Thyroid gland (tissue), 4 donors: ENCODE results near the gene ADSS1. TPM values are rescaled to one million over a fixed set of nuclear protein-coding genes. Genes with fewer than 3 reads are reported as not detected.

Experiments used
- DNase-seq, 2 donors: peaks; one replicate each; pipeline ENCODE4 v3.0.0-alpha.2; 2019
- H3K27ac ChIP-seq, 3 donors: fragments of 200-600 bp; sonication (generic); 1 replicate in 2 of 3; 2 replicates in 1 of 3; pipeline ENCODE4 v1.5.1; 2016 to 2019; ENCODE audit warnings: mild to moderate bottlenecking in 1 of 3, moderate library complexity in 1 of 3
- H3K27me3 ChIP-seq: fragments of 200-600 bp; sonication (generic); one replicate; pipeline ENCODE4 v1.5.1; 2019
- H3K36me3 ChIP-seq, 2 donors: fragments of 200-600 bp; sonication (generic); one replicate each; pipeline ENCODE4 v1.5.1; 2016 to 2019
- H3K4me1 ChIP-seq, 2 donors: fragments of 200-600 bp; sonication (generic); one replicate each; pipeline ENCODE4 v1.5.1; 2017 to 2019
- H3K4me3 ChIP-seq, 3 donors: fragments of 200-600 bp; sonication (generic); replicated peaks in 1 of 3; 1 replicate in 2 of 3; 2 replicates in 1 of 3; pipeline ENCODE4 v1.5.1; 2016; ENCODE audit warnings: mild to moderate bottlenecking in 1 of 3
- H3K9me3 ChIP-seq: fragments of 200-600 bp; sonication (generic); one replicate; pipeline ENCODE4 v1.5.1; 2017
- CTCF ChIP-seq, 6 experiments: fragments of 200-600 bp in 3 of 6; fragments of 450-650 bp in 3 of 6; sonication (generic) in 3 of 6; IDR thresholded peaks; one replicate each; pipeline ENCODE4 v1.5.1; 2016 to 2019; ENCODE audit warnings: antibody characterized with exemption in 6 of 6, mild to moderate bottlenecking in 2 of 6, inconsistent platforms in 1 of 6, moderate library complexity in 1 of 6
- POLR2A ChIP-seq, 2 donors: fragments of 450-650 bp; IDR thresholded peaks; one replicate each; pipeline ENCODE4 v1.6.1; 2017; ENCODE audit warnings: antibody characterized with exemption in 2 of 2, mild to moderate bottlenecking in 2 of 2, moderate library complexity in 1 of 2
- WGBS, 2 donors: methylation state at CpG; one replicate each; pipeline ENCODE4 v1.1.5; 2017; 5-methylcytosine and 5-hydroxymethylcytosine counted together
- intact Hi-C: fragments of 100-400 bp; cut with DNase I; formaldehyde crosslinking; loops from one replicate; pipeline ENCODE4 v1.15.1; 2023
- total RNA-seq, 4 donors: library from RNA; depleted of rRNA; stranded (reverse); fragments of >200 nt; gene quantifications; one replicate each; pipeline ENCODE4 v1.2.3, GENCODE V29; 2016

The ADSS1 gene
- total RNA-seq, 4 donors from 2014 or later = 13.6 to 26.2 (median 18.9) TPM

GRCh38 chr14:104755621-104756020, 31.6 kb downstream of the ADSS1 start:
- WGBS, 2 donors = 91 to 92% methylated on average over 5 to 9 of the region's 11 CpGs
- Histone ChIP-seq H3K27me3 (no peaks in the 10 kb centered on the region), H3K4me1 (peaks cover 16 to 21% of the 10 kb centered on the region in 2 donors), H3K27ac (no peak overlapping the region), H3K36me3 (peaks cover 23 to 39% of the 10 kb centered on the region in 2 donors), H3K9me3 (no peaks in the 10 kb centered on the region), H3K4me3 (no peak overlapping the region)
- TF ChIP-seq CTCF (IDR thresholded peaks at IDR 0.05) (no peak), POLR2A (IDR thresholded peaks at IDR 0.05) (no peak)
- no peak for DNase-seq
- intact Hi-C loops = no loop called here

- DNase-seq = no peak
- intact Hi-C loops = no loop called here
- 75 to 83% methylated on average over 16 to 23 of the region's 27 CpGs for whole genome bisulfite sequencing, 2 donors
These were observed 32.6 kb downstream of the ADSS1 start for GRCh38 chr14:104756477-104757237.

GRCh38 chr14:104757238-104757585, 33.2 kb downstream of the ADSS1 start:
- intact Hi-C loops = no loop called here
- no peak for TF ChIP-seq CTCF (IDR thresholded peaks at IDR 0.05)
- no peak for TF ChIP-seq POLR2A (IDR thresholded peaks at IDR 0.05)

More at GRCh38 chr14:104756477-104757237, 32.6 kb downstream of the ADSS1 start:
- no peaks in the 10 kb centered on the region for H3K27me3 ChIP-seq
- H3K9me3 ChIP-seq = no peaks in the 10 kb centered on the region
- no peak overlapping the region for H3K4me3 ChIP-seq
- TF ChIP-seq POLR2A (IDR thresholded peaks at IDR 0.05) (no peak), CTCF (IDR thresholded peaks at IDR 0.05) (no peak)
- H3K27ac ChIP-seq = no peak overlapping the region
- H3K36me3 ChIP-seq = peaks cover 23 to 39% of the 10 kb centered on the region in 2 donors
- peaks cover 16 to 21% of the 10 kb centered on the region in 2 donors for H3K4me1 ChIP-seq

GRCh38 chr14:104757681-104758392, 33.8 kb downstream of the ADSS1 start:
- H3K9me3 ChIP-seq = no peaks in the 10 kb centered on the region
- H3K4me1 ChIP-seq = peaks cover 11 to 15% of the 10 kb centered on the region in 2 donors
- H3K27me3 ChIP-seq = no peaks in the 10 kb centered on the region
- H3K36me3 ChIP-seq = peaks cover 27 to 39% of the 10 kb centered on the region in 2 donors
- TF ChIP-seq POLR2A (IDR thresholded peaks at IDR 0.05) = no peak
- no peak for TF ChIP-seq CTCF (IDR thresholded peaks at IDR 0.05)
- no peak overlapping the region for H3K27ac ChIP-seq
- no peak overlapping the region for H3K4me3 ChIP-seq
- no peak for DNase-seq
- intact Hi-C loops = no loop called here
- WGBS, 2 donors = 89 to 93% methylated on average over 19 of the region's 19 CpGs

More at GRCh38 chr14:104757238-104757585, 33.2 kb downstream of the ADSS1 start:
- no peak overlapping the region for H3K27ac ChIP-seq
- no peaks in the 10 kb centered on the region for H3K27me3 ChIP-seq
- peaks cover 12 to 16% of the 10 kb centered on the region in 2 donors for H3K4me1 ChIP-seq
- WGBS, 2 donors = 85 to 91% methylated on average over 10 of the region's 10 CpGs
- peaks cover 27 to 39% of the 10 kb centered on the region in 2 donors for H3K36me3 ChIP-seq
- DNase-seq = no peak
- no peaks in the 10 kb centered on the region for H3K9me3 ChIP-seq
- no peak overlapping the region for H3K4me3 ChIP-seq
